Stimulated activated CD4-positive, alpha-beta T cell treated with anti-CD3 and anti-CD28 coated beads, TNF-alpha, amount 100 ng/mL, for 48 hours (primary cell): ENCODE results near the gene RBM46.
A peak's percentile ranks its signal among the peaks of the same experiment; 100 is the strongest.

Experiments used
- DNase-seq, 3 donors: peaks; one replicate each; pipeline ENCODE4 v3.0.0-alpha.2; 2020; ENCODE audit warnings: low read depth in 3 of 3

The RBM46 gene, protein sequence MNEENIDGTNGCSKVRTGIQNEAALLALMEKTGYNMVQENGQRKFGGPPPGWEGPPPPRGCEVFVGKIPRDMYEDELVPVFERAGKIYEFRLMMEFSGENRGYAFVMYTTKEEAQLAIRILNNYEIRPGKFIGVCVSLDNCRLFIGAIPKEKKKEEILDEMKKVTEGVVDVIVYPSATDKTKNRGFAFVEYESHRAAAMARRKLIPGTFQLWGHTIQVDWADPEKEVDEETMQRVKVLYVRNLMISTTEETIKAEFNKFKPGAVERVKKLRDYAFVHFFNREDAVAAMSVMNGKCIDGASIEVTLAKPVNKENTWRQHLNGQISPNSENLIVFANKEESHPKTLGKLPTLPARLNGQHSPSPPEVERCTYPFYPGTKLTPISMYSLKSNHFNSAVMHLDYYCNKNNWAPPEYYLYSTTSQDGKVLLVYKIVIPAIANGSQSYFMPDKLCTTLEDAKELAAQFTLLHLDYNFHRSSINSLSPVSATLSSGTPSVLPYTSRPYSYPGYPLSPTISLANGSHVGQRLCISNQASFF

GRCh38 chr4:154781126-154781982 is at the start of gene RBM46:
Gene RBM46 (plus strand): TSS chr4:154781272. CDS start chr4:154796753, 15,481 bp downstream.
- DNase-seq: no peak

GRCh38 chr4:154731756-154732155 is 49.3 kb upstream of the RBM46 start:
- no peak for DNase-seq

- no peak for DNase-seq
These were observed 48.4 kb upstream of the RBM46 start for GRCh38 chr4:154732669-154733068.

GRCh38 chr4:154736770-154737169 is 44.3 kb upstream of the RBM46 start:
- no peak for DNase-seq

GRCh38 chr4:154738426-154738825 is 42.6 kb upstream of the RBM46 start:
- no peak for DNase-seq

GRCh38 chr4:154739111-154739510 is 42.0 kb upstream of the RBM46 start:
- no peak for DNase-seq

- DNase-seq: no peak
These were observed 40.6 kb upstream of the RBM46 start for GRCh38 chr4:154740462-154740861.

GRCh38 chr4:154741131-154741665 is 39.9 kb upstream of the RBM46 start:
- DNase-seq: no peak

GRCh38 chr4:154741922-154742850 is 38.9 kb upstream of the RBM46 start:
- DNase-seq: no peak

DNA sequence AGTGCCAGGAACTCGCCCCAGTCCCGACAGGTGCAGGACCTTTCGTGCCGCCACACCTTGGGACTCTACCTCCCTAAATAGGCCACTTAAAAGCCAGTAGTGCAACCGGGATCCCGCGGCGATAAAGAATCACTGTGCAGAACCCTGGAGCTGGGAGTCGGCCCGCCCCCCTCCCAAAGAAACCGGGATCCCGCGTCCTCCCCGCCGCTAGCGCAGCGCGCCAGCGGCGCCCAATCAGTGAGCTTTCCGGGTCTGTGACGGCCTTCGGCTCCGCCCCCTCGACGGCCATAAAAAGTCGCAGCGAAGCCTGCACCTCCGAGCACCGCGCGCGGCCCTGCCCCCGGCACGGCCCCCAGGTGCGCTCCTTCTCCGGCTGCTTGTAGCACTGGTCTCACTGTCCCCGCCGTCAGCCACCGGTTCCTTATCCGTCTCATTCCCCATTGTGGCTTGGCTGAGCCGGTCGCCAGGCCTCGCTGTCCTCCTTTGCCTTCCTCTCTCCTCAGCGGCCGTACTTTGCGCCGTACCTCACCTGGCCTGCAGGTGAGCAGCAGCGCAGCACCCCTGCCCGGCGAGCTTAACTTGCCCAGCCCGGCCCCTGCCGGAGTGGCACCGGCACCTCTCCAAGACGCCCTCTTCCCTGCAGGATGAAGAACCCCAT is 37.3 kb upstream of the RBM46 start, which contains the start of gene LRAT:
Gene LRAT (plus strand): TSS at position 318 of the 658 bp plus-strand sequence. CDS start 327 bp downstream, at position 645.
- DNase-seq: peak in 1 of 3 donors; percentile 16

GRCh38 chr4:154744341-154744926 is 36.6 kb upstream of the RBM46 start:
- no peak for DNase-seq

DNA sequence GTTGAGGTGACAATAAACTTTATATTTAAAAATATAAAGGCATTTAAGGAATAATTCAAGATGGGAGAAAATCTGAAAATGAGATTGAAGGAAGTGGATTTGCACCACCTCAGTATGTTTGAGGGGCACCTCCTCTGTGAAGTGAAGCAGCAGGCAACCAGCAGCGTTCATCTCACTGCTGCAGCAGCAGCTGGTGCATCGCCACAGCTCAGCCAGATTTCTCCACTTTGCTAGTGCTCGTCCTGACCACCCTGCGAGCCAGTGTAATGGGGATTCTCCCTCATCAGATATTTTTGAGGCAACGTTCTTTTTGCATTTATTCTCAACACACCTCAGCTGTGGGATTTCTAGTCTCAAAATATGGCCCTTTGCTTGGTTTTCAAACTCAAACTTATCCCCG is 23.4 kb upstream of the RBM46 start:
- no peak for DNase-seq

DNA sequence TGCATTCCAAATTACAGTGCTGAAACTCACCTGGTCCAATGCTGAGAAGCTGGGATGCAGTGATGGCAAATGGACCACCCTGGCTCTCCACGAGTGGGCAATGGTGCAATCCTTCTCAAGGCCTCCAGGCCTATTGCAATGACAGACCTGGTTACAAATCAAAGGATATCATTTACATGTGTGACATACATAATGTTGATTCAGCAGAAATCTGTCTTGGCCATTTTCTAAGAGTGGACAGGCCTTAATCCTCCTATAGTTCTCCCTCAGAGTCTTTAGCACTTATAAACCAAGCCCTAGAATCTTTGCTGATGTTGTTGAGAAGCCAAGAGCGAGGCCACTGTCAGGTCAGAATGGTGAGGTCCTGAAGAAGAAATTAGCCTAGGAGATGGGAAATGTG is 20.2 kb upstream of the RBM46 start:
- no peak for DNase-seq

DNA sequence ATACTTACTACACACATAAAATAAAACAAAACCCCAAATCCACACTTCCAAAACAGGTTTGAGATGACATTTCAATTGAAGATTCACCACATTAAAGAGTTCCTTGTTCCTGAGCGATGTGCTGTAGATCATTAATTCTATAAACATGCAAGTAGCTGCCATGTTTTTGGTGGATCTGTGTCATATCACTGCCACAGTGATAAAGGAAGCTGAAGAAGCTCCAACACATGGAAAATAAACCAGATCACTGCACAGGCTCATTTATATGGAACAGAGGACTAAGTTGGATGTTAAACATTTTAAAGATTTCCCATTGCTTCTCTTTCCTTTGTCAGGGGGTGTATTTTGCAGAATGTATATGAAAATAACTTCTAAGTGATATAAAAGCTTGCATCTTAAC is 2.8 kb upstream of the RBM46 start:
- no peak for DNase-seq

DNA sequence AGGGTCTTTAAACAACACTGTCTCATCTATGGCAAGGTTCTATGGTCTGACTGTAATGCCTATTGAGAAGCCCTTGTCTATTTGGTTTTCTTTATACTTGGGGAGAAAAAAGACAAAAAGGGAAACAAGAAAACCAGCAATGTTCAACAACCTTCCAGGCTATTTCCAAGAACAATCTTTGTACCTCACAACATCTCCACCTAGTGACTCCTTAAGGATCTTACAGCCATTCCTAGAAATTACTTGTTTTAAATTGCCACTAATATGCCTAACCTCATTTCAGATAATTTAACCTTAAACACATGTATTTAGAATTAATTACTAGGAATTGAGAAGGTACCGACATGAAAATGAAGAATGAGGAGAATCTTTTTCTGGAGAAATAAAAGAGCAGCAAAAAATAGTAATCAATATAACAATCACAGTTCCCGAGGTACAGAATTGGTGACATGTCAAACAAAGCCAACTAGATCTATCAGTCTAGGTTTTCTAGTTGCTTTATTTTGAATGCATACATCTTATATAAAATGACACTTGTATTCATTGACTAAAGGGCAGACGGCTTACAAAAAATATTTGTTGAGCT is 1.6 kb upstream of the RBM46 start:
- no peak for DNase-seq

DNA sequence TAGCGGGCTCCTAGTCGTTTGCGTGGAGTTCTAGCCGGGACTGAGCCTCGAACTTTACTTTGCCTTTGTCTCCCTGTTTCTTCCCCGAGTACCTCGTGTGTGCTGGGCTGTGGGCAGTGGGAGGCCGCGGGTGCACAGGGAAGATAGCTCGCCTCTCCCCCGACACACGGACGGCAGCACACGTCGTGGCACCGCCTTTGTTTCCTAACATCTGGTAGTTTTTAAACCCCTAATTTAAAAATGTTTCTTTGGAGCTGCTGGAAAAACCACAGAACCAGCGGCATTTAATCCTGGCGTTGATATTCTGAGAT is 866 bp downstream of the RBM46 start:
- DNase-seq: no peak

DNA sequence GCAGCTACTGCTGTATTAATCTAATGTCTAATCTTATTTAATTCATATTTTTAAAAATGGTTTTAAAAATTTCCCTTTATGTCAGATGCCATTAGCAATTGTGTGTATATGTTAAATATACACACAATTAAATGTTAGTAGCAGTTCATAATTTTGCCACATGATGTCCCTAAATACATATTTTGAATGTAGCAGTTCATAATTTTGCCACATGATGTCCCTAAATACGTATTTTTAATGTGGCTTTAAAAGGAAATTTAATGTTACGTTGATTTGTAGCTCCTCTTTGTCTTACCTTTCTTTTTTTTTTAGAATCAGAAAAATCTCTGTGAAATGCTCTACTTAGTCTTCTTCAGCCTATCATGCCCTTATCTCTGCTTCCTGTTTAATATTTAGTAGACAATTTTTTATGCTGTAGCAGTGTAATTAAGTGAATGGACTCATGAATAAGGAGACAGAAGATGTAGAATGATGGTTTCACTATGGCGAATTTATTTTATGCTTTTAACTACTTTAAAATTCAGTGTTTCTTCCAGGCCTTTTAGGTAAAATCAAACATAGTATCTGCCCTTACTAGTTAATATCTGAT is 26.1 kb downstream of the RBM46 start:
- DNase-seq: no peak

- no peak for DNase-seq
These were observed 37.2 kb downstream of the RBM46 start for GRCh38 chr4:154818230-154818629.

GRCh38 chr4:154822775-154823174 is 41.7 kb downstream of the RBM46 start:
- DNase-seq: no peak

DNA sequence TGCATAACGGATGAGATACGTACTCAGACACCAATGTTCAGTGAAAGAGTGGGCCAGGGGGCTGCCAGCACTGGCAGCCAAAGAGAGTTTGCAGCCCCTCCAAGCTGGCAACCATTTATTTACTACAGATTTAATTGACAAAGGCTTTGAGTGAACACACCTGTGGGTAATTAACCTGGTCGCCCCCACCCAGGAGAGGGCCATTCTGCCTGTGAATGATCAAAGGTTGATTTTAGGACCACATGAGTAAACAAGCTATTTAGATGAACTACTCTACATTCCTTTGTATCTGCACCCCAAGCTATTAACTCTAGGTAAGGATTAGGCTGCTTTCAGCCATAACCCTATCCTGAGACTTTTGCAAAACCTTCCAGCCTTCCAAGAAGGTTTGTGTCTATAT is 55.0 kb downstream of the RBM46 start:
- DNase-seq: no peak
